Right lobe of liver (tissue), 6 donors: ENCODE measurements around the gene CCL27. TPM values are rescaled to one million over a fixed set of nuclear protein-coding genes. Genes with fewer than 3 reads are reported as not detected.
"Not testable (repeated sequence)": the region's sequence is repeated elsewhere in the genome, so short reads cannot be mapped to it uniquely, and the experiment has no call there.

Experiments
- ATAC-seq, 4 donors: fragments of 200-7000 bp; cut with Tn5 transposase; one replicate each; pipeline ENCODE4 v1.9.1; 2020; ENCODE audit warnings: mild to moderate bottlenecking in 4 of 4, moderate library complexity in 4 of 4
- DNase-seq, 3 donors: peaks; one replicate each; pipeline ENCODE4 v3.0.0-alpha.2; 2020
- H3K27ac ChIP-seq, 3 donors: fragments of 200-600 bp; one replicate each; pipeline ENCODE4 v1.8.0; 2022
- H3K27me3 ChIP-seq, 2 donors: fragments of 200-600 bp; one replicate each; pipeline ENCODE4 v1.8.0; 2022
- H3K36me3 ChIP-seq, 4 donors: fragments of 200-600 bp; sonication (generic) in 1 of 4; one replicate each; pipeline versions ENCODE4 v1.5.1 to v1.8.0; 2017 to 2022; ENCODE audit warnings: control low read depth in 1 of 4
- H3K4me1 ChIP-seq, 4 donors: fragments of 200-600 bp; sonication (generic) in 1 of 4; one replicate each; pipeline versions ENCODE4 v1.5.1 to v1.8.0; 2017 to 2022; ENCODE audit warnings: control low read depth in 1 of 4
- H3K4me3 ChIP-seq, 3 donors: fragments of 200-600 bp; one replicate each; pipeline ENCODE4 v1.8.0; 2022
- H3K9me3 ChIP-seq, 4 donors: fragments of 200-600 bp; sonication (generic) in 1 of 4; one replicate each; pipeline versions ENCODE4 v1.5.1 to v1.8.0; 2017 to 2022; ENCODE audit warnings: control low read depth in 1 of 4
- POLR2A ChIP-seq: fragments of 450-650 bp; IDR thresholded peaks from one replicate; pipeline ENCODE4 v1.6.1; 2017; ENCODE audit warnings: antibody characterized with exemption, mild to moderate bottlenecking
- WGBS: methylation state at CpG from one replicate; pipeline ENCODE4 v1.1.6; 2018; ENCODE audit warnings: low coverage, low lambda C conversion rate; ENCODE audit not compliant: insufficient coverage; ENCODE audit errors: missing lambda C conversion rate; 5-methylcytosine and 5-hydroxymethylcytosine counted together
- intact Hi-C, 2 donors: fragments of 100-400 bp; cut with DNase I; formaldehyde crosslinking; loops; one replicate each; pipeline versions ENCODE4 v1.11.2 to v1.14.1; 2022
- total RNA-seq, 6 experiments: library from RNA; depleted of rRNA in 2 of 6; stranded (reverse); fragments of >200 nt in 2 of 6; fragmentation: NEBNext Ultra II Directional in 3 of 6; extraction: Animal tissue kit (Norgen Biotek cat#: 25700) in 3 of 6; gene quantifications; one replicate each; pipeline versions ENCODE4 v1.1.0 to v1.2.4, GENCODE V29; 2016 to 2023
- TF ChIP-seq, protein P1 (sequence below), 4 donors: fragments of 200-600 bp in 3 of 4; fragments of 450-650 bp in 1 of 4; IDR thresholded peaks; one replicate each; pipeline versions ENCODE4 v1.5.1 to v1.8.0; 2016 to 2022; ENCODE audit warnings: antibody characterized with exemption in 4 of 4, mild to moderate bottlenecking in 2 of 4
- donor health status: DM: no; HTN: yes; CAD: no.
- donor health status: DM: no; HTN: no; CAD: no.
- donor health status: DM: no; HTN: no; CAD: no.
- donor health status: DM: no; HTN: yes; CAD: no.
- donor health status: DM: no; HTN: yes; CAD: no.

The CCL27 gene
- total RNA-seq, 6 experiments from 2014 or later = not detected

DNA sequence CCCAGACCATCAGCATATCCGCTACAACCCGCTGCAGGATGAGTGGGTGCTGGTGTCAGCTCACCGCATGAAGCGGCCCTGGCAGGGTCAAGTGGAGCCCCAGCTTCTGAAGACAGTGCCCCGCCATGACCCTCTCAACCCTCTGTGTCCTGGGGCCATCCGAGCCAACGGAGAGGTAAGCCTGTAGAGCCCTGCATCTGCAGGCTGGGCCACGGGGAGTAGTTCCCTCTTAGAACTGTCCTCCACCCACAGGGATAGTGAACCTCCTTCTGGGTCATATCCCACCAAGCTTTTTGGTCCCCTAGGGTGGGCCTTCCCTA, 15.4 kb downstream of the CCL27 start:
- TF ChIP-seq POLR2A = no peak
- TF ChIP-seq, protein P1, sequence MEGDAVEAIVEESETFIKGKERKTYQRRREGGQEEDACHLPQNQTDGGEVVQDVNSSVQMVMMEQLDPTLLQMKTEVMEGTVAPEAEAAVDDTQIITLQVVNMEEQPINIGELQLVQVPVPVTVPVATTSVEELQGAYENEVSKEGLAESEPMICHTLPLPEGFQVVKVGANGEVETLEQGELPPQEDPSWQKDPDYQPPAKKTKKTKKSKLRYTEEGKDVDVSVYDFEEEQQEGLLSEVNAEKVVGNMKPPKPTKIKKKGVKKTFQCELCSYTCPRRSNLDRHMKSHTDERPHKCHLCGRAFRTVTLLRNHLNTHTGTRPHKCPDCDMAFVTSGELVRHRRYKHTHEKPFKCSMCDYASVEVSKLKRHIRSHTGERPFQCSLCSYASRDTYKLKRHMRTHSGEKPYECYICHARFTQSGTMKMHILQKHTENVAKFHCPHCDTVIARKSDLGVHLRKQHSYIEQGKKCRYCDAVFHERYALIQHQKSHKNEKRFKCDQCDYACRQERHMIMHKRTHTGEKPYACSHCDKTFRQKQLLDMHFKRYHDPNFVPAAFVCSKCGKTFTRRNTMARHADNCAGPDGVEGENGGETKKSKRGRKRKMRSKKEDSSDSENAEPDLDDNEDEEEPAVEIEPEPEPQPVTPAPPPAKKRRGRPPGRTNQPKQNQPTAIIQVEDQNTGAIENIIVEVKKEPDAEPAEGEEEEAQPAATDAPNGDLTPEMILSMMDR (IDR thresholded peaks at IDR 0.05) = no peak
- intact Hi-C loops = no loop called here

DNA sequence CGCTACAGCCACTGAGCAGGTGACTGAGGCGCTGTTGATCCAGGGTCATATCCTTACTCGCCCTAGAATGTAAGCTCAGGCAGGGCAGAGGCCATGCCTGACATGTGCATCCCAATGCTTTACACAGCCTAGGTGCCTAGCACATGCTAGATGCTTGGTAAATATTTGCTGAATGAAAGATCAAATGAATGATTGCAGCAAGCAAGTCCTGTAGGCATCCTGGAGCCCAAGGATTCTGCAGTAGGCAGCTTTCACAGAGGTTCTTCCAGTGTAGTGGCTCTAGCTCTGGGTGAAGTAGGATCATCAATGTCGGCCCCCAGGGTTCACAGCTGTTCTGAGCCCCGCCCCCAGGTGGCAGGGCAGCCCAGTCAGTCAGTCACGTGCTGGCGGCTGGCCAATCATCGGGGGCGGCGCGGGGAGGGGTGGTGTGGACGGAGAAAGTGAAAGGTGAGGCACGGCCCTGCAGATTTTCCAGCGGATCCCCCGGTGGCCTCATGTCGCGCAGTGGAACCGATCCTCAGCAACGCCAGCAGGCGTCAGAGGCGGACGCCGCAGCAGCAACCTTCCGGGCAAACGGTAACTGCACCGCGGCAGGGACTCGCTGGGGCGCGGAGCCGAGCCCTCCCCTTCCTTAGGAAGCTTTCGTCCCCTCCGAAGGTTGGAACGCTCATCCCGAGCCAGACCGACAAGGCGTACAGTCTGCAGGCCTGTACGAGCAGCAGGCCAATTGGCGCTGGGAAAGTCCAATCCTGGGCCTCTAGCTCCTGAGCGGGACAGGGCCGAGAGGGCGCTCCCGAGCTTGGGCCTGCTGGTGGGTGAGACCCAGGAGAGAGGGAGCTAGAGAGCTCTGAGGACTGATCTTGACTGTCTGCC, 16.0 kb downstream of the CCL27 start, which contains the start of gene GALT:
GALT (plus strand) TSS at position 465 of the 873 bp plus-strand sequence; CDS start at position 495, 30 bp downstream.
- Histone ChIP-seq H3K4me3 (peak within 1 kb of the TSS; percentile 64 to 95 (median 74)), H3K36me3 (peaks cover 0 to 17% (median 9%) of the 10 kb centered on the region in 4 donors), H3K27ac (peak within 1 kb of the TSS; percentile 70 to 87 (median 83)), H3K9me3 (no peaks in the 10 kb centered on the region), H3K27me3 (no peaks in the 10 kb centered on the region), H3K4me1 (peaks cover 0 to 63% (median 24%) of the 10 kb centered on the region in 4 donors)
- ATAC-seq = peak; percentile 65 to 78 (median 72)
- WGBS = 15% methylated on average over 7 of the region's 43 CpGs
- TF ChIP-seq, protein P1 (IDR thresholded peaks at IDR 0.05) = peak; percentile 19 to 31 (median 22)
- TF ChIP-seq POLR2A = peak; percentile 73
- intact Hi-C loops = no loop called here
- peak; percentile 95 to 98 (median 97) for DNase-seq

More for the DNA sequence above, 15.4 kb downstream of the CCL27 start:
- Histone ChIP-seq H3K36me3 (peaks cover 0 to 17% (median 9%) of the 10 kb centered on the region in 4 donors), H3K27me3 (no peaks in the 10 kb centered on the region), H3K4me1 (peaks cover 0 to 59% (median 23%) of the 10 kb centered on the region in 4 donors), H3K4me3 (peak overlapping the region; percentile 64 to 95 (median 74)), H3K9me3 (no peaks in the 10 kb centered on the region), H3K27ac (peak overlapping the region; percentile 70 to 87 (median 83))
- no peak for DNase-seq
- 0% methylated on average over 3 of the region's 8 CpGs for WGBS
- no peak for ATAC-seq

DNA sequence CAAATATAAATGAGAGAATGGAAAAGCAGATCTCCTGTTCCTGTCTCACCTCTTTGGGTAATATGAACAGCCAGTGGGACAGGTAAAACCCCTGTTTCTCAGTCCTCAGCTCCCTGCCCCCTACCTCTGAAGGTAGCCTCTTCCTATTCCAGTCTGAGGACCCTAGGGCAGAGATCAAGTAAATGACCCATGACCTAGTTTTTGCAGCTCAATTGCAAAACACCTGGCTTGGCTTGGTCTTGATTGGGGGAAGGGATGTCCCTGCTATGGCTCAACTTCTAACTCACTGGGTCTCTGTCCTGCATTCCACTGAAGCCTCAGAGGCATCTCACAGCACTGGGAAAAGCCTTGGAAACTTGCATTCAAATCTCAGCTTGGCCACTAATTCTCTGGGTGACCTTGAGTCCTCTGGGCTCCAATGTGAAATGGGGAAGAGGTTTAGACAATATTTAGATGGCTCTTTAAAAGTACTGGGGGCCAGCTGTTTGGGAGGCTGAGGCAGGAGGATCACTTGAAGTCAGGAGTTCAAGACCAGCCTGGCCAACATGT, 17.6 kb downstream of the CCL27 start:
- H3K27me3 ChIP-seq = no peaks in the 10 kb centered on the region
- DNase-seq (peak in 1 of 3 donors; percentile 84), ATAC-seq (peak; percentile 45 to 69 (median 56))
- intact Hi-C loops = no loop called here
- no peak overlapping the region for H3K4me3 ChIP-seq
- peaks cover 0 to 17% (median 8%) of the 10 kb centered on the region in 4 donors for H3K36me3 ChIP-seq
- TF ChIP-seq POLR2A = peak; percentile 22
- TF ChIP-seq, protein P1 (IDR thresholded peaks at IDR 0.05) = no peak
- no peaks in the 10 kb centered on the region for H3K9me3 ChIP-seq
- peaks cover 0 to 60% (median 21%) of the 10 kb centered on the region in 4 donors for H3K4me1 ChIP-seq
- peak overlapping the region; percentile 51 to 87 (median 83) for H3K27ac ChIP-seq

DNA sequence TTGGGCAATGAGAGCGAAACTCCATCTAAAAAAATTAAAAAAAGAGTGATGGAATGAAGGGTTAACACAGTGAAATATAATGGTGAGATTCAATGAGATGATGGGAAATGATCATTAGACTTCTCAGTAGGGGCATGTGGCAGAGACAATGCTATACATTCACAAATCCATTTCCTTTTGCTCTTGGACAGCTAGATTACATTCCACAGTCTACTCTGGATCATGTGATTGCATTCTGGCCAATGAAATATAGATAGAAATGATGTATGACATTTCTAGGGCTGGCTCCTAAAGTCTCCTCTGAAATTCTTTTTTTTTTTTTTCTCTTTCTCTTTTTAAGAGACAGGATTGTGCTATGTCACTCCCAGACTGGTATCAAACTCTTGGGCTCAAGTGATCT, 19.8 kb downstream of the CCL27 start:
- TF ChIP-seq, protein P1 (IDR thresholded peaks at IDR 0.05) = no peak
- TF ChIP-seq POLR2A = no peak
- ATAC-seq (no peak), DNase-seq (no peak)
- intact Hi-C loops = no loop called here
- no peak overlapping the region for H3K27ac ChIP-seq
- H3K4me1 ChIP-seq = peaks cover 0 to 39% (median 16%) of the 10 kb centered on the region in 4 donors
- no peak overlapping the region for H3K4me3 ChIP-seq
- no peaks in the 10 kb centered on the region for H3K27me3 ChIP-seq
- 100% methylated on average over 1 of the region's 1 CpG for WGBS
- no peaks in the 10 kb centered on the region for H3K9me3 ChIP-seq
- H3K36me3 ChIP-seq = no peaks in the 10 kb centered on the region

DNA sequence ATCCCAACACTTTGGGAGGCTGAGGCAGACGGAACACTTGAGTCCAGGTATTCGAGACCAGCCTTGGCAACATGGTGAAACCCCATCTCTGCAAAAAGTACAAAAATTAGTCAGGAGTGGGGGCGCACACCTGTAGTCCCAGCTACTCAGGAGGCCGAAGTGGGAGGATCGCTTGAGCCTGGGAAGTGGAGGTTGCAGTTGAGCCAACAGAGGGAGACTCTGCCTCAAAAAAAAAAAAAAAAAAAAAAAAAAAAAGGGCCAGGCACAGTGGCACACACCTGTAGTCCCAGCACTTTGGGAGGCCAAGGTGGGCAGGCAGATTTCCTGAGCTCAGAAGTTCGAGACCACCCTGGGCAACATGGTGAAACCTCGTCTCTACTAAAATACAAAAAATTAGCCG, 23.1 kb downstream of the CCL27 start:
- H3K27ac ChIP-seq, DNase-seq, H3K4me3 ChIP-seq, H3K36me3 ChIP-seq, intact Hi-C loops, H3K27me3 ChIP-seq, H3K9me3 ChIP-seq, ATAC-seq: not testable (repeated sequence)
- peaks cover 0 to 33% (median 15%) of the 10 kb centered on the region in 4 donors for H3K4me1 ChIP-seq
- 68% methylated on average over 3 of the region's 8 CpGs for WGBS
